GM18511 (cell line): ENCODE measurements around the gene PIP5KL1.
"Not testable (repeated sequence)": the region's sequence is repeated elsewhere in the genome, so short reads cannot be mapped to it uniquely, and the experiment has no call there.

Experiments
- ATAC-seq: cut with Tn5 transposase; IDR thresholded peaks from one replicate; pipeline ENCODE4 v1.9.1; 2021; ENCODE audit warnings: mild to moderate bottlenecking, moderate library complexity; ENCODE audit not compliant: unreplicated experiment

The PIP5KL1 gene

GRCh38 chr9:127896395-127897192, 34.0 kb downstream of the PIP5KL1 start:
- no peak for ATAC-seq

GRCh38 chr9:127895811-127896210, 34.8 kb downstream of the PIP5KL1 start:
- no peak for ATAC-seq

GRCh38 chr9:127893392-127893791, 37.2 kb downstream of the PIP5KL1 start:
- no peak for ATAC-seq

DNA sequence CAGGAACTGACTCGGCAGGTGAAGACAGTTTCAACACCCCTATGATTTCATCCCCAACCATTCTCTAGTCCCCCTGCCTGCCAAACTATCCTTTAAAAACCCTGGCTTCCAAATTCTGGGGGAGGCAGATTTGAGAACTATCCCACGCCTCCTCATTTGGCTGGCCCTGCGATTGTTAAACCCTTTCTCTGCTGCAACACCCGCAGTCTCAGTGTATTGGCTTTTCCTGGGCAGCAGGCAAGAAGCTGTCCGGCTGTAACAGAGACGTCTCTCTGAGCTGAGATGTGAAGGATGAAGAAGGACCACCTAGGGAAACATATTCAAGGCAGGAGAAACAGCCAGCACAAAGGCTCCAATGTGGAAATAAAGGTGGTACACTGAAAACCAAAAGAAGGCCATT, 37.7 kb downstream of the PIP5KL1 start:
- ATAC-seq = no peak

DNA sequence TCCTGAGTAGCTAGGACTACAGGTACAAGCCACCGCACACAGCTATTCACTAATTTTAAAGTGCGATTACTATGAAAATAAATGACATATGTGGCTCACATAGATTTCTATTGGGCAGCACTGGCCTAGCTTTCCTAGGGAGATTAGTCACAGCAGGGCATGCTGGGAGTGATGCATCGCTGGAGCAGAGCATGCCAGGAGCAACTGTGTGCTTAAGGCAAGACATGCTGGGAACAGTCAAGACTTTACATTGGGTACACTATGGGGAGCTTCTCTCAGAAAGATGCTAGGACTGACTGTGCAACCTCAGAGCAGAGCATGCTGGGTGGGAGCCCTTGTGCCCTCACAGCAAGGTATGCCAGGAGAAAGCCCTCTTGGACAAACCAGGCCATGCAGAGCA, 40.5 kb downstream of the PIP5KL1 start:
- no peak for ATAC-seq

GRCh38 chr9:127887792-127888191, 42.8 kb downstream of the PIP5KL1 start:
- no peak for ATAC-seq

GRCh38 chr9:127886401-127886972, 44.1 kb downstream of the PIP5KL1 start:
- ATAC-seq = no peak

DNA sequence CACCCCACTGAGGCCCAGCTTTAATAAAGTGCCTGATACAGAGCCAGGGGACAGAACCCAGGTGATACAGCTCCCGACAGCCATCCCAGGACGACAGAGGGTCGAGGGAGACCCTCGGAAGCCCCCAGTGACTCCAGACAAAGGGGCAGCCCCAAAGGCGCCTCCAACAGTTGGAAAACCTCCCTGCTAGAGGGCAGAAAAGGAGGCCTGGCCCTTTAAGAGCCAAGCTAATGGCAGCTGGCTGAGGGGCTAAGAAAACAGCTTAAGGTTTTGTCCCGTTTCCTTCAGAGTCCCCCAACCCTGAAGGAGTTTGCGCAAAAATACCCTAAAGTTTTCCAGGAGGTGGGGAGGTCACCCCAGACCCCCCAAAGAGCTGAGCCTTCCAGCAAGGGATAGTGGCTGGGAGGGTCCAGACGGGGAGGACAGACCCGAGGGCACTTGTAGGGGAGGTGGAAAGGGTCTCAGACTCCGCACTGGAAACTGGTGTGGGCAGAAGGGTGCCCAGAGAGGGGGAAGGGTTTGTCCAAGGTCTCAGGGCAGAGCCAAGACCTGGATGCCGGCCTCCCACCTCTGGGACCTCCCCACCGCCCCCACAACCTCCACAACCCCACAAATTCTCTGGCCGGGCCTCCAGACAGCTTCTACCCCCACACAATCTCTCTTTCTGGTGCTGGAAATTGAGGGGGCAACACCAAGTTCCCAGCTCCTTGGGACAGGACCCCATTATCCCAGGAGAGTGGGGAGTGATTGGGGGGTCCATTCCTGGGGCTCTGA, 44.9 kb downstream of the PIP5KL1 start:
- ATAC-seq = no peak

- no peak for ATAC-seq
Measured at GRCh38 chr9:127884976-127885490, 45.5 kb downstream of the PIP5KL1 start.

- ATAC-seq = no peak
Measured at GRCh38 chr9:127884427-127884911, 46.1 kb downstream of the PIP5KL1 start.

- ATAC-seq = no peak
Measured at GRCh38 chr9:127883959-127884358, 46.6 kb downstream of the PIP5KL1 start.

- not testable (repeated sequence) for ATAC-seq
Measured at GRCh38 chr9:127881715-127882114, 48.9 kb downstream of the PIP5KL1 start.

DNA sequence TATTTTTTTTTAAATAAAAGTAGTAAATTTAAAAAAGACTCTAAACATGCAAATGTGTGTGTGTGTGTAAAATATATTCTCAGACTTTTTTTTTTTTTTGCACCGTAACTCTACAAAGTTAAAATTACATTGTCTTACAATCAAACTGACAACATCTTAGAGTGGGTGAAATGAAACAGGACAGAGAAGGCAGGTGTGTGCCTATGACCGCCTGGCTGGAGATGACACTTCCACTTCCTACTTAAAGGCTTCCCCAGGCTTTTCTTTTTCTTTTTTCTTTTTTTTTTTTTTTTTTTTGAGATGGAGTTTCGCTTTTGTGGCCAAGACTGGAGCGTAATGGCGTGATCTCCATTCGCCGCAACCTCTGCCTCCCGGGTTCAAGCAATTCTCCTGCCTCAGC, 50.4 kb downstream of the PIP5KL1 start:
- ATAC-seq = no peak

DNA sequence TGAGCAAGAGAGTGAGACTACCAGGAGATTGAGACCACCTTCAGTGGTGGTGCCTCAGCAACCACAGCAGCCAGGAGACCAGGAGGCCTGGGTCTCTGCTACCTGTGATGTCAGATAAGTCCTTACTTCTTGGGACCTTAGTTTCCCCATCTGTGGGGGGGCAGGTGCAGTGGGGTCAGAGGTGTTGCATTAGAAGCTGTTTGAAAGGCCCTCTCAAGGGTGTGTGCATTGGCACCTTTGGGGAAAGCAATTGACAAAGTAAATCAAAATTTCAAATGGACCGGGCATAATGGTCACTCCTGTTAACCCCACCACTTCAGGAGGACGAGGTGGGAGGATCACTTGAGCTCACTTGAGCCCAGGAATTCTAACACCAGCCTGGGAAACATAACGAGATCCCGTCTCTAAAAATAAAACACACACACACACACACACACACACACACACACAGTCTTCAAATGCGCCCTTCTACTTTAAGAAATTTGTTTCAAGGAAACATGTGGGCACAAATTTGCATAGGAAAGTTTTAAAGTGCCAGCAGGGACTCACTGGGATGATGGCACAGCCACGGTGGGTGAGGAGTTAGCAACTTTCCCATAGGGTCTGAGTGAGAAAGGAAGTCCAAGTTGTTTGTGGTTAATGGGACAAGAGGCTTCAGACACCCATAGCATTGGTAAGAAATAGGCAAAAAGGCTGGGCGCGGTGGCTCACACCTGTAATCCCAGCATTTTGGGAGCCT, 51.8 kb downstream of the PIP5KL1 start:
- ATAC-seq = no peak

DNA sequence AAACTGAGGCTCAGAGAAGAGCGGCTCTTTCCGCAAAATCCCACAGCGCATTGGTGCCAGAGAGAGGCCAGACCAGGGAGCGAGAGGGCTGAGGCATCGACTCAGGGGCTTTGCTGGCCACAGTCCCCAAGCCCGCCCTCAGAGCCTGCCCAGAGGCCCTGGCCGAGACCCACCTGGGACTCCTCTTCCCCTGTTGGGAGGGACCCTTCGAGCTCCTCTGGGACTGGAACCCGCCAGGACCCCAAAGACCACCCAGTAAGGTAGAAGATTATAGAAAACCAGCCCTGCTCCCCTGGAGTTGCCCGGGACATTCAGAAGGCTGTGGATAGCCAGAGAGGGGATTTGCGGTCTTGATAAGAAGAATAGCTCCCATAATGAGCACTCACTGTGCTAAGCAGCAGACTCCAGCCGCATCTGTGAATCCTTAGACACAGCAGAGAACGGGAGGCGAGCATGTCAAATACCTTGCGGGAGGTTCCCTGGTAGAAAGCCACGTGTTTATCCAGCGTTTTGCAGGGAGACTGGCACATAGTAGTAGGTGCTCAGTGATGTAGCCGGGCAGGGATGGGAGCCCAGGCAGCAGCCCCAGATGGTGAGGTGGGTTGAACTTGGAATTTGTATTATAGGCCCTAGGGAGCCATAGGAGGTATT, 52.5 kb downstream of the PIP5KL1 start:
- ATAC-seq = no peak

DNA sequence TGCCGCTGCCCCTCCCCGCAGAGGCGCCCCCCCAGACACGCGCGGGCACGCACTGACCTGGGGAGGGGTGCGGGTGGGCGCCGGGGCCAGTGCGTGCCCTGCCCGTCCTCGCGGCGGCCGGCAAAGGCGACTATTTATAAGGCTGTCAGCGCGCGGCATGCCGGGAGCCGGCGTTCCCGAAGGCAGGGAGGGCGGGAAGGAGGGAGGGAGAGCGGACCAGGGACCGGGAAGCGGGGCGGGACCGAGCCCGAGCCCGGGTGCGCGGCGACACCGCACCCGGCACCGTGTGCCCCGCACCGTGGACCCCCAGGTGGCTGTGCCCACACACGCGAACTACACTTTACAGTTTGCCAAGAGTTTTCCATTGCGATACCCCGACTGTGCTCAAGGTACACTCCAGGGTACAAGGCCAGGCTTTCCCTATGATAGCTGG, 53.0 kb downstream of the PIP5KL1 start, which contains the start of gene AK1:
Gene AK1 (minus strand): TSS at position 110 of the 433 bp plus-strand sequence. CDS start 3,058 bp downstream, outside the sequence.
- ATAC-seq = no peak

GRCh38 chr9:127876764-127877562, 53.6 kb downstream of the PIP5KL1 start:
- ATAC-seq = no peak

DNA sequence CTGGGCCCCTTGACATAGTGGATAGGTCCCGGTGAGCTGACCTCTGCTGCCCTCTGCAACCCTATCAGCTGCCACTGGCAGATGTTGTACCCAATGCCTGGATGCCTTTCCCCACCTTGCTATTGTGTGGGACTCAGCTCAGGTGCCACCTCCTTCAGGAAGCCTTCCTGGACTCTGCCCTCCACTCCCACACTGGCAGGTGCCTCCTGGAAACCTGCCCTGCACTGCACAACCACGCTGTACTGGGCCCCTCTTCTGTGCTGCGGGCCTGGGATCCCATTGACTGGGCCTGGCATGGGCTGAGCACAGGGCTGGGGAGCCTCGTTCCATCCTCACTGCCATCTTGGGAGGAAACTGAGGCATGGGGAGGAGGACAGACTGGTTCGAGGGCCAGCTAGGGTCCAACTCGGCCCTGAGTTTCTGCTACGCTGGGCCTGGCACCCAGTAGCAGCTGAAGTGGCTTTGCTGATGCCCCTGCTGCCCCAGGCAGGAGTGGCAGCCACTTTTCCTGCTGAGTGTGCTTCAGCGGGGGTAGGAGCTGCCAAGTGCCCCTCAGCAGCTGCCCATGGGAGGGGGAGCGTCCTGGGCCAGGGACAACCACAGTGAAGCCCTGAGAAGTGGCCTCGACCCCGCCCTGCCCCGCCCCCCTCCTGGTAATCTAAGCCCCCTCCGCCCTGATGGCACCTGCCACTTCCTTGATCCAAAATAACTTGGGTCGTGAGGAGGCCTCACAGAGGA, 54.4 kb downstream of the PIP5KL1 start:
- ATAC-seq = no peak
